Left ventricle myocardium inferior (tissue), 1 donor: ENCODE results near the gene C10orf53. TPM values are rescaled to one million over a fixed set of nuclear protein-coding genes. Genes with fewer than 3 reads are reported as not detected.

Experiments
- DNase-seq: peaks from one replicate; pipeline ENCODE4 v3.0.0-alpha.2; 2020
- H3K27ac ChIP-seq: fragments of 200-600 bp; replicated peaks from 2 replicates; pipeline ENCODE4 v1.8.0; 2021
- H3K27me3 ChIP-seq: fragments of 200-600 bp; 2 replicates; pipeline ENCODE4 v1.8.0; 2021; ENCODE audit warnings: low read depth
- H3K36me3 ChIP-seq: fragments of 200-600 bp; 2 replicates; pipeline ENCODE4 v1.8.0; 2021
- H3K4me1 ChIP-seq: fragments of 200-600 bp; 2 replicates; pipeline ENCODE4 v1.8.0; 2021
- H3K4me3 ChIP-seq: fragments of 200-600 bp; 2 replicates; pipeline ENCODE4 v1.8.0; 2021; ENCODE audit warnings: mild to moderate bottlenecking, moderate library complexity
- H3K9me3 ChIP-seq: fragments of 200-600 bp; replicated peaks from 2 replicates; pipeline ENCODE4 v1.8.0; 2021
- CTCF ChIP-seq: fragments of 200-600 bp; IDR thresholded peaks from 2 replicates; pipeline ENCODE4 v1.8.0; 2021; ENCODE audit warnings: antibody characterized with exemption, mild to moderate bottlenecking, borderline replicate concordance
- intact Hi-C: fragments of 100-400 bp; cut with micrococcal nuclease; formaldehyde crosslinking; loops from one replicate; pipeline ENCODE4 v1.11.0; 2022
- total RNA-seq: library from RNA; stranded (reverse); fragmentation: NEBNext Ultra II Directional; extraction: Animal tissue kit (Norgen Biotek cat#: 25700); gene quantifications from one replicate; pipeline ENCODE4 v1.2.1, GENCODE V29; 2021
- donor health status: DM: no; HTN: yes; CAD: no; lungs with severe emphysema.

The C10orf53 gene
- total RNA-seq, 1 donor from 2014 or later = not detected

GRCh38 chr10:49733866-49734265 lies 54.4 kb downstream of the C10orf53 start:
- TF ChIP-seq CTCF = no peak
- Histone ChIP-seq H3K27me3 (no peaks in the 10 kb centered on the region), H3K9me3 (peaks cover 8% of the 10 kb centered on the region), H3K4me1 (no peaks in the 10 kb centered on the region), H3K36me3 (no peaks in the 10 kb centered on the region), H3K27ac (no peak overlapping the region), H3K4me3 (no peak overlapping the region)
- no peak for DNase-seq
- intact Hi-C loops = no loop called here

- no peak overlapping the region for H3K4me3 ChIP-seq
- no peak for TF ChIP-seq CTCF
- H3K36me3 ChIP-seq = no peaks in the 10 kb centered on the region
- H3K4me1 ChIP-seq = no peaks in the 10 kb centered on the region
- no peaks in the 10 kb centered on the region for H3K9me3 ChIP-seq
- DNase-seq = no peak
- intact Hi-C loops = no loop called here
- H3K27ac ChIP-seq = no peak overlapping the region
- no peaks in the 10 kb centered on the region for H3K27me3 ChIP-seq
Observed at GRCh38 chr10:49734676-49735075, 55.2 kb downstream of the C10orf53 start.

- Histone ChIP-seq H3K36me3 (no peaks in the 10 kb centered on the region), H3K4me1 (no peaks in the 10 kb centered on the region), H3K9me3 (no peaks in the 10 kb centered on the region), H3K27me3 (no peaks in the 10 kb centered on the region), H3K27ac (no peak overlapping the region), H3K4me3 (no peak overlapping the region)
- TF ChIP-seq CTCF = no peak
- DNase-seq = no peak
- intact Hi-C loops = no loop called here
Observed at GRCh38 chr10:49735161-49735560, 55.7 kb downstream of the C10orf53 start.

DNA sequence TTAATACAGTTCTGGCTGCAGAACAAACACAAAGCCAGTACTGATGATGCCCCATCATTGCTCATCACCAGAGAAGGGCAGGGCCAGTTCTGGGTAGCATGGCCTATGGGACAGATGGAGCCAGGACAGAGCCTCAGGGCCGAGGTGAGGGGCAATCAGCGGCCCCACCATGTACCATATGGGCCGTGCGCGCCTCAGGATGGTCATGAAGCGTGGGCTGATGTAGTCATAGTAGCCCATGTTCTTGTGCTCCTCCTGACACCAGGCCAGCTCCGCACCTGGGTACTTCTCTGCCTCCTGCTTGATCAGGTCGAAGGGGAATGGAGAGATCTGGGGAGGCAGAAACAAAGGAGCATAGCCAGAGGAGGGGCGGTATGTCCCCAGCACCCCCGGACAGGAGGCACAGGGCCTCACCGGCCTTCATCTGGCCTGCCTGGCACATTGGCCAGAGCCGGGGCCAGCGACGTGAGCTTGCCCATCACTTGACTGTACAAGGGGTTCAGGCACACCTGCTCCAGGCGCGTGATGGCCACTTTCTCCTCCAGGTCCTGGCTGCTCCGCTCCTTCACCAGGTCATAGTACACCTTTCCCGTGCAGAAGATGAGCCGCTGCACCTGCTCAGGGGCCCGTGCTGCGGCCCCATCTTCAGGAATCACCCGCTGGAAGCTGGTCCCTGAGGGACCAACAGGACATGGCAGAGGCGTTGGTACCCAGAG lies 56.6 kb downstream of the C10orf53 start:
- no peak for DNase-seq
- intact Hi-C loops = no loop called here
- H3K4me1 ChIP-seq = no peaks in the 10 kb centered on the region
- no peaks in the 10 kb centered on the region for H3K27me3 ChIP-seq
- no peak for TF ChIP-seq CTCF
- no peak overlapping the region for H3K27ac ChIP-seq
- H3K36me3 ChIP-seq = no peaks in the 10 kb centered on the region
- no peaks in the 10 kb centered on the region for H3K9me3 ChIP-seq
- no peak overlapping the region for H3K4me3 ChIP-seq

GRCh38 chr10:49736564-49737113 lies 57.2 kb downstream of the C10orf53 start:
- Histone ChIP-seq H3K4me3 (no peak overlapping the region), H3K27me3 (no peaks in the 10 kb centered on the region), H3K27ac (no peak overlapping the region), H3K9me3 (no peaks in the 10 kb centered on the region), H3K4me1 (no peaks in the 10 kb centered on the region), H3K36me3 (no peaks in the 10 kb centered on the region)
- DNase-seq = no peak
- no peak for TF ChIP-seq CTCF
- intact Hi-C loops = no loop called here
